ENCODE data around the gene CEP164. TPM values are rescaled to one million over a fixed set of nuclear protein-coding genes. Genes with fewer than 3 reads are reported as not detected.

CEP164 gene
- total RNA-seq, 4 donors from 2014 or later: 22.8 to 56.7 (median 29.7) TPM

DNA sequence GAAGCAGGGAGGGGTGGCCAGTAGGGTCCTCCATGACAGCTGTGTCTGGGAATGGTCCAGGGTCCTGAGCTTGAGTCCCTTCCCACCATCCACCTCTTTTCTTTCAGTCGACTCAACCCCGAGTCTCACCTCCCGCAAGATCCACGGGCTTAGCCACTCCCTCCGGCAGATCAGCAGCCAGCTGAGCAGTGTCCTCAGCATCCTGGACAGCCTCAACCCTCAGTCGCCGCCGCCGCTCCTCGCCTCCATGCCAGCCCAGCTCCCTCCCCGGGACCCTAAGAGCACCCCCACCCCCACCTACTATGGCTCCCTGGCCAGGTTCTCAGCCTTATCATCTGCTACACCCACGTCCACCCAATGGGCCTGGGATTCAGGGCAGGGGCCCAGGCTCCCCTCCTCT lies 81.9 kb downstream of the CEP164 start:
- Histone ChIP-seq H3K27me3 (no peaks in the 10 kb centered on the region), H3K4me3 (no peak overlapping the region), H3K4me1 (no peaks in the 10 kb centered on the region), H3K27ac (no peak overlapping the region), H3K9me3 (no peaks in the 10 kb centered on the region), H3K36me3 (peaks cover 70% of the 10 kb centered on the region)
- peak in 1 of 2 donors; percentile 53 for DNase-seq (ENCODE audit: low spot score in 2 of 2)
- TF ChIP-seq POLR2AphosphoS5 (IDR thresholded peaks at IDR 0.05) (no peak), POLR2A (IDR thresholded peaks at IDR 0.05) (no peak), EP300 (IDR thresholded peaks at IDR 0.05) (no peak)
- TF ChIP-seq, protein P1, sequence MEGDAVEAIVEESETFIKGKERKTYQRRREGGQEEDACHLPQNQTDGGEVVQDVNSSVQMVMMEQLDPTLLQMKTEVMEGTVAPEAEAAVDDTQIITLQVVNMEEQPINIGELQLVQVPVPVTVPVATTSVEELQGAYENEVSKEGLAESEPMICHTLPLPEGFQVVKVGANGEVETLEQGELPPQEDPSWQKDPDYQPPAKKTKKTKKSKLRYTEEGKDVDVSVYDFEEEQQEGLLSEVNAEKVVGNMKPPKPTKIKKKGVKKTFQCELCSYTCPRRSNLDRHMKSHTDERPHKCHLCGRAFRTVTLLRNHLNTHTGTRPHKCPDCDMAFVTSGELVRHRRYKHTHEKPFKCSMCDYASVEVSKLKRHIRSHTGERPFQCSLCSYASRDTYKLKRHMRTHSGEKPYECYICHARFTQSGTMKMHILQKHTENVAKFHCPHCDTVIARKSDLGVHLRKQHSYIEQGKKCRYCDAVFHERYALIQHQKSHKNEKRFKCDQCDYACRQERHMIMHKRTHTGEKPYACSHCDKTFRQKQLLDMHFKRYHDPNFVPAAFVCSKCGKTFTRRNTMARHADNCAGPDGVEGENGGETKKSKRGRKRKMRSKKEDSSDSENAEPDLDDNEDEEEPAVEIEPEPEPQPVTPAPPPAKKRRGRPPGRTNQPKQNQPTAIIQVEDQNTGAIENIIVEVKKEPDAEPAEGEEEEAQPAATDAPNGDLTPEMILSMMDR (IDR thresholded peaks at IDR 0.05): no peak
- 97% methylated on average over 12 of the region's 12 CpGs for WGBS

DNA sequence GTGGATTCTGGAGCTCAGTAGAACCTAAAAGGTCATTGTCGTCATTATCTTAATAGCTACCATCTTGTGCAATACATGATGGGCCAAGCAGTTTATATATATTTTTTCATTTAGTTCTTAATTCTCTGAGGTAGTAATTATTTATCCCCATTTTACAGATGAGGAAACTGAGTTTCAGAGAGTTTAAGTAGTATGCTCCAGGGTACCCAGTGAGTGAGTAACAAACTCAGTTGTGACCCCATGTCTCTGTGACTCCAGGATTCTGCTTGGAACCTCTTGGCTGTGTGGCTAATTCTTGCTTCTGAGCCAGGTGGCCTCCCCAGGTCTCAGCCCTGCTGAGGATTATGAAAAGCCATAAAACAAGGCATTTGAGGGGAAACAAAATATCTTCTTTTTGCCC lies 82.6 kb downstream of the CEP164 start:
- Histone ChIP-seq H3K4me1 (no peaks in the 10 kb centered on the region), H3K4me3 (no peak overlapping the region), H3K27me3 (no peaks in the 10 kb centered on the region), H3K36me3 (peaks cover 62% of the 10 kb centered on the region), H3K27ac (no peak overlapping the region), H3K9me3 (no peaks in the 10 kb centered on the region)
- TF ChIP-seq, protein P1 (IDR thresholded peaks at IDR 0.05): no peak
- TF ChIP-seq POLR2AphosphoS5 (IDR thresholded peaks at IDR 0.05) (no peak), POLR2A (IDR thresholded peaks at IDR 0.05) (no peak), EP300 (IDR thresholded peaks at IDR 0.05) (no peak)
- WGBS: 86% methylated on average over 1 of the region's 1 CpG
- DNase-seq (ENCODE audit: low spot score in 2 of 2): no peak

DNA sequence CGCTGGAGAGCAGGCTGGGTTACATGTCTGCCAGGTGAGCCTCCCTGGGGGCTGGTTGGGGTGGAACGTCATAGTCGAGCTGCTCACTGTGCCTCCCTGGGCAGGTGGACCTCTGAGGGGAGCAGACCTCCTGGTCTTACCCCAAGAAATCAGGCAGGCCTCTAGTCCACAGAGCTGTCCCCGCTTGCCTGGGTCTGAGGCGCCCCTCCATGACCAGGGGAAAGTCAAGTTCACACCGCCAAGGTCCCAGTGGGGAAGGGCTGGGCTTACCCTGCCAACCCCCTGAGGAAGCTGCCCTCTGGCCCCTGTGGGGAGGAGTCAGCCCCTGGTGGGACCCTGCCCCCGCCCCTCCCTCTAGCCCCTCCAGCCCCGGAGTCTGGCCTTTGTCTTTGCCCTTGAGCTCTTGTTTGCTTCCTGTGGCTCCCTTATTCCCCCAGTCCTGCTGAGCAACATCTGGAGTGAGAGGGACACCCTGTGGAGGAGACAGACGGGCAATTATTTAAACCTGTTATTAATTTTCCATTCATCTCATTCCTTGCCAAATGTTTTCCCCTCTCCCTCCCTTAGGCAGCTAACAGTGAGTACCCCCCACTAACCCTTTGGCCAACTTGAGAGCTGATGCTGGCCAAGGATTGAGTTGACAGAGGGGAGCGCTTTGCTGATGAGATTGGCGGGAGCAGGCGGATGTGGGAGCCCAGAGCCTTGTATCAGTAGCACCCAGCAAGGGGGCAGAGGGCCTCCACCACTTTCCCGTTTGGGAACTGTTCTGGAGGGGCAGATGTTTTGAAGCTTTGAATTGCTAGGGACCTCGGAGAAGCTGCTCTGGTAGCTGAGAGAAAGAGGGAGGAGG lies 83.4 kb downstream of the CEP164 start:
- no peak overlapping the region for H3K27ac ChIP-seq
- TF ChIP-seq, protein P1 (IDR thresholded peaks at IDR 0.05): no peak
- TF ChIP-seq POLR2AphosphoS5 (IDR thresholded peaks at IDR 0.05): no peak
- TF ChIP-seq POLR2A (IDR thresholded peaks at IDR 0.05): no peak
- no peak for TF ChIP-seq EP300 (IDR thresholded peaks at IDR 0.05)
- H3K36me3 ChIP-seq: peaks cover 56% of the 10 kb centered on the region

DNA sequence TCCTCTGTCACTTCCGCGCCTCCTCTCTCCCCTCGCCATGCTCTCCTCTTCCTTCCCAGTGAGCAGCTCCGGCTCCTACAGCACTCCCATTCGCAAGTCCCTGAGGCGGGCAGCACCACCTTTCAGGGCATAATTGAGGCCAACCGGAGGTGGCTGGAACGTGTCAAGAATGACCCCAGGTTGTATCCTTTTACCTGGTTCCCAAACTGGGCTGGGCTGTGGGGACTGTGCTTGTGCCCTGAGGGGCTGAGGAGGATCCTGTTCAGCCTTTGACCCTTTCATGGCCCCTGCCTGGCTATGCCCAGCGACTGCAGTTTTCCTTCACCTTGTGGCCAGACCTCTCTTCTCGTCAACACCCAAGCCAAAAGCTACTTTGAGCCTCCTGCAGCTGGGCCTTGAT lies 84.1 kb downstream of the CEP164 start:
- 95% methylated on average over 9 of the region's 10 CpGs for whole genome bisulfite sequencing
- Histone ChIP-seq H3K27me3 (no peaks in the 10 kb centered on the region), H3K27ac (no peak overlapping the region), H3K9me3 (no peaks in the 10 kb centered on the region), H3K4me1 (no peaks in the 10 kb centered on the region), H3K36me3 (peaks cover 55% of the 10 kb centered on the region), H3K4me3 (no peak overlapping the region)
- DNase-seq (ENCODE audit: low spot score in 2 of 2): peak; percentile 29 to 43
- TF ChIP-seq, protein P1 (IDR thresholded peaks at IDR 0.05): no peak
- TF ChIP-seq POLR2AphosphoS5 (IDR thresholded peaks at IDR 0.05) (no peak), EP300 (IDR thresholded peaks at IDR 0.05) (no peak), POLR2A (IDR thresholded peaks at IDR 0.05) (no peak)

More for the DNA sequence above, 83.4 kb downstream of the CEP164 start:
- Histone ChIP-seq H3K9me3 (no peaks in the 10 kb centered on the region), H3K4me1 (no peaks in the 10 kb centered on the region), H3K27me3 (no peaks in the 10 kb centered on the region), H3K4me3 (no peak overlapping the region)
- DNase-seq (ENCODE audit: low spot score in 2 of 2): peak; percentile 44 to 68
- WGBS: 85% methylated on average over 12 of the region's 14 CpGs

DNA sequence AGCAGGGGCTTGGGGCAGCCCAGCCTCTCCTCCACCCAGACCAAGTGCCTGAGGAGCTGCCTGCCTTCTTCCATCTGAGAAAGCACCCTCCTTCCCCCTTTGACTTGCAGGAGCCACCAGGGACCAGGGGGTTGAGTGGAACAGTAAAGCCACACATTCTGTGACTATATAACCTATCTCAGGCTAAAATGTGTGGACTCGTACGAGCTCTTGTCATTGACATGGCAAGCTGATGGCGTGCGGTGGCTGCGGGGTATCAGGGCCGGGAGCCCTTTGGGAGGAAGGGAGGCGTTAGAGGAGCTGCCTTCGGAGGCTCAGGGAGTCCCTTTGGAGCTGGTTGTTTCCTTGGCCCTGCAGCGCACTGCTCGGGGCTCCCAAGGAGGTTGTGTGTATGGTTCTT lies 84.5 kb downstream of the CEP164 start:
- TF ChIP-seq POLR2AphosphoS5 (IDR thresholded peaks at IDR 0.05) (no peak), POLR2A (IDR thresholded peaks at IDR 0.05) (no peak), EP300 (IDR thresholded peaks at IDR 0.05) (no peak)
- TF ChIP-seq, protein P1 (IDR thresholded peaks at IDR 0.05): no peak
- Histone ChIP-seq H3K27me3 (no peaks in the 10 kb centered on the region), H3K9me3 (no peaks in the 10 kb centered on the region), H3K4me3 (no peak overlapping the region), H3K4me1 (no peaks in the 10 kb centered on the region), H3K27ac (no peak overlapping the region), H3K36me3 (peaks cover 55% of the 10 kb centered on the region)
- 90% methylated on average over 9 of the region's 10 CpGs for WGBS
- peak; percentile 18 to 56 for DNase-seq (ENCODE audit: low spot score in 2 of 2)
